Esophagus muscularis mucosa (tissue), 4 donors: ENCODE measurements around the gene TM9SF2. TPM values are rescaled to one million over a fixed set of nuclear protein-coding genes. Genes with fewer than 3 reads are reported as not detected.
"Not testable (repeated sequence)": the region's sequence is repeated elsewhere in the genome, so short reads cannot be mapped to it uniquely, and the experiment has no call there.

Experiments
- DNase-seq: peaks from one replicate; pipeline ENCODE4 v3.0.0-alpha.2; 2017; ENCODE audit errors: extremely low spot score
- H3K27ac ChIP-seq, 4 donors: fragments of 200-600 bp; sonication (generic); replicated peaks in 1 of 4; 1 replicate in 3 of 4; 2 replicates in 1 of 4; pipeline ENCODE4 v1.5.1; 2016 to 2019; ENCODE audit warnings: mild to moderate bottlenecking in 1 of 4
- H3K27me3 ChIP-seq, 4 donors: fragments of 200-600 bp; sonication (generic); one replicate each; pipeline versions ENCODE4 v1.5.1 to v1.6.0; 2016 to 2019
- H3K36me3 ChIP-seq, 4 donors: fragments of 200-600 bp; sonication (generic); one replicate each; pipeline ENCODE4 v1.5.1; 2016 to 2019
- H3K4me1 ChIP-seq, 4 donors: fragments of 200-600 bp; sonication (generic); one replicate each; pipeline ENCODE4 v1.5.1; 2016 to 2019
- H3K4me3 ChIP-seq, 4 donors: fragments of 200-600 bp; sonication (generic); 1 replicate in 2 of 4; 2 replicates in 2 of 4; pipeline ENCODE4 v1.5.1; 2016 to 2019; ENCODE audit warnings: mild to moderate bottlenecking in 4 of 4, moderate library complexity in 1 of 4
- H3K9me3 ChIP-seq, 4 donors: fragments of 200-600 bp; sonication (generic); 1 replicate in 3 of 4; 2 replicates in 1 of 4; pipeline ENCODE4 v1.5.1; 2016 to 2019
- EP300 ChIP-seq: sonication (generic); formaldehyde crosslinking; IDR thresholded peaks from one replicate; pipeline ENCODE4 v1.6.1; 2017; ENCODE audit warnings: antibody characterized with exemption
- POLR2A ChIP-seq: fragments of 450-650 bp; IDR thresholded peaks from one replicate; pipeline ENCODE4 v1.6.1; 2017; ENCODE audit warnings: antibody characterized with exemption, moderate library complexity, mild to moderate bottlenecking, low read depth
- POLR2AphosphoS5 ChIP-seq, 2 donors: sonication (generic); formaldehyde crosslinking; IDR thresholded peaks; one replicate each; pipeline ENCODE4 v1.6.1; 2017; ENCODE audit warnings: antibody characterized with exemption in 2 of 2
- WGBS: methylation state at CpG from one replicate; pipeline ENCODE4 v1.1.5; 2018; 5-methylcytosine and 5-hydroxymethylcytosine counted together
- intact Hi-C: fragments of 100-400 bp; cut with DNase I; formaldehyde crosslinking; loops from one replicate; pipeline ENCODE4 v1.15.1; 2023
- total RNA-seq, 4 donors: library from RNA; depleted of rRNA; stranded (reverse); fragments of >200 nt; gene quantifications; one replicate each; pipeline versions ENCODE4 v1.1.0 to v1.2.1, GENCODE V29; 2016
- TF ChIP-seq, protein P1 (sequence below), 3 experiments: fragments of 200-600 bp in 2 of 3; fragments of 450-650 bp in 1 of 3; sonication (generic) in 2 of 3; IDR thresholded peaks; one replicate each; pipeline ENCODE4 v1.5.1; 2017 to 2019; ENCODE audit warnings: antibody characterized with exemption in 3 of 3, mild to moderate bottlenecking in 2 of 3, moderate library complexity in 1 of 3

The TM9SF2 gene
- total RNA-seq, 4 donors from 2014 or later, result 65.6 to 86.9 (median 71.8) TPM

DNA sequence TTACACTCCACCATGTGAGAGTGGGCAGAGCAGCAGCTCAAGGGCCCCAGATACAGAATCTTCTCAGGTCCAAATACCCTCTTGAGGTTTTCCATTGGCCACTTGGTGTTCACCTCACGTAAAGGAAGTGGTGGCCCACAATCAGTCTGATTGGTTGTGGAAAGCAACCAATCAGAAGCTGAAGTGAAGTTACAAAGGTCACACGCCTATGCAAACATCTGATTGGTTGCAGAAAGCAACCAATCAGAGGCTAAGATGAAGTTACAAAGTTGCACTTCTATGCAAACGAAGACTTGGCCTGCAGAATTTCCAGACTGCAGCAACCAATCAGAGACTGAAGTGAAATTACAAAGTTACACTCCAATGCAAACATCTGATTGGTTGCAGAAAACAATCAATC, 14.3 kb upstream of the TM9SF2 start:
- intact Hi-C loops, result no loop called here
- H3K27ac ChIP-seq, result no peak overlapping the region
- TF ChIP-seq, protein P1, sequence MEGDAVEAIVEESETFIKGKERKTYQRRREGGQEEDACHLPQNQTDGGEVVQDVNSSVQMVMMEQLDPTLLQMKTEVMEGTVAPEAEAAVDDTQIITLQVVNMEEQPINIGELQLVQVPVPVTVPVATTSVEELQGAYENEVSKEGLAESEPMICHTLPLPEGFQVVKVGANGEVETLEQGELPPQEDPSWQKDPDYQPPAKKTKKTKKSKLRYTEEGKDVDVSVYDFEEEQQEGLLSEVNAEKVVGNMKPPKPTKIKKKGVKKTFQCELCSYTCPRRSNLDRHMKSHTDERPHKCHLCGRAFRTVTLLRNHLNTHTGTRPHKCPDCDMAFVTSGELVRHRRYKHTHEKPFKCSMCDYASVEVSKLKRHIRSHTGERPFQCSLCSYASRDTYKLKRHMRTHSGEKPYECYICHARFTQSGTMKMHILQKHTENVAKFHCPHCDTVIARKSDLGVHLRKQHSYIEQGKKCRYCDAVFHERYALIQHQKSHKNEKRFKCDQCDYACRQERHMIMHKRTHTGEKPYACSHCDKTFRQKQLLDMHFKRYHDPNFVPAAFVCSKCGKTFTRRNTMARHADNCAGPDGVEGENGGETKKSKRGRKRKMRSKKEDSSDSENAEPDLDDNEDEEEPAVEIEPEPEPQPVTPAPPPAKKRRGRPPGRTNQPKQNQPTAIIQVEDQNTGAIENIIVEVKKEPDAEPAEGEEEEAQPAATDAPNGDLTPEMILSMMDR (IDR thresholded peaks at IDR 0.05), result no peak
- H3K27me3 ChIP-seq, result no peaks in the 10 kb centered on the region
- no peaks in the 10 kb centered on the region for H3K9me3 ChIP-seq
- no peak for DNase-seq
- H3K4me3 ChIP-seq, result no peak overlapping the region
- WGBS, result 90% methylated on average over 3 of the region's 3 CpGs
- no peaks in the 10 kb centered on the region for H3K4me1 ChIP-seq
- H3K36me3 ChIP-seq, result no peaks in the 10 kb centered on the region

DNA sequence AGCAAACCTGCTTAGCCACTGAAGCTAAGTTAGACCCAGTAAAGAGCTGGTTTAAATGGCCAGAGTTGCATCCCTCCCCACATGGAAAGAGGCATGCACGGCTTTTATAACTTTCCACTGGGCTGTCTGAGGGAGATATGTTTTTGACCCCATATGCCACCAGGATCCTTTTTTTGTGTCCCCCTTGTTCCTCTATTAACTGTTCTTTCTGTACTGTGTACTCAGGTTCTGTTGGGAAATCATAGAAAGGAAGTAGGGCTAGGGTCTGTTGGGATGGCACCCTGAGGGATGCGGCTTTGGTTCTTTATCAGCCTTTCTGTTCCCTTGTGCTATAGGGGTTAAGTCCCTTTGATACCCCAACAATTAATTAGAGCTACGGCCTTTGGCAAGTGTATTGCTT, 12.2 kb upstream of the TM9SF2 start:
- TF ChIP-seq, protein P1 (IDR thresholded peaks at IDR 0.05), result no peak
- TF ChIP-seq POLR2AphosphoS5 (IDR thresholded peaks at IDR 0.05) (no peak), EP300 (no peak), POLR2A (no peak)
- Histone ChIP-seq H3K36me3 (no peaks in the 10 kb centered on the region), H3K4me3 (no peak overlapping the region), H3K4me1 (no peaks in the 10 kb centered on the region), H3K27me3 (no peaks in the 10 kb centered on the region), H3K9me3 (no peaks in the 10 kb centered on the region), H3K27ac (no peak overlapping the region)
- no peak for DNase-seq
- WGBS, result 72% methylated on average over 3 of the region's 3 CpGs
- intact Hi-C loops, result no loop called here

DNA sequence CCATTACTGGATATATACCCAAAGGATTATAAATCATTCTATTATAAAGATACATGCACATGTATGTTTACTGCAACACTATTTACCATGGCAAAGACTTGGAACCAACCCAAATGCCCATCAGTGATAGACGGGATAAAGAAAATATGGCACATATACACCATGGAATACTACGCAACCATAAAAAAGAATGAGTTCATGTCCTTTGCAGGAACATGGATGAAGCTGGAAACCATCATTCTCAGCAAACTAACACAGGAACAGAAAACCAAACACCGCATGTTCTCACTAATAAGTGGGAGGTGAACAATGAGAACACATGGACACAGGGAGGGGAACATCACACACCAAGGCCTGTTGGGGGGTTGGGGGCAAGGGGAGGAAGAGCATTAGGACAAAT, 9.5 kb upstream of the TM9SF2 start:
- H3K27ac ChIP-seq, H3K36me3 ChIP-seq, H3K4me3 ChIP-seq, H3K27me3 ChIP-seq, intact Hi-C loops, DNase-seq, H3K9me3 ChIP-seq: not testable (repeated sequence)
- peaks cover 6 to 12% (median 8%) of the 10 kb centered on the region in 4 donors for H3K4me1 ChIP-seq
- 98% methylated on average over 3 of the region's 3 CpGs for WGBS

DNA sequence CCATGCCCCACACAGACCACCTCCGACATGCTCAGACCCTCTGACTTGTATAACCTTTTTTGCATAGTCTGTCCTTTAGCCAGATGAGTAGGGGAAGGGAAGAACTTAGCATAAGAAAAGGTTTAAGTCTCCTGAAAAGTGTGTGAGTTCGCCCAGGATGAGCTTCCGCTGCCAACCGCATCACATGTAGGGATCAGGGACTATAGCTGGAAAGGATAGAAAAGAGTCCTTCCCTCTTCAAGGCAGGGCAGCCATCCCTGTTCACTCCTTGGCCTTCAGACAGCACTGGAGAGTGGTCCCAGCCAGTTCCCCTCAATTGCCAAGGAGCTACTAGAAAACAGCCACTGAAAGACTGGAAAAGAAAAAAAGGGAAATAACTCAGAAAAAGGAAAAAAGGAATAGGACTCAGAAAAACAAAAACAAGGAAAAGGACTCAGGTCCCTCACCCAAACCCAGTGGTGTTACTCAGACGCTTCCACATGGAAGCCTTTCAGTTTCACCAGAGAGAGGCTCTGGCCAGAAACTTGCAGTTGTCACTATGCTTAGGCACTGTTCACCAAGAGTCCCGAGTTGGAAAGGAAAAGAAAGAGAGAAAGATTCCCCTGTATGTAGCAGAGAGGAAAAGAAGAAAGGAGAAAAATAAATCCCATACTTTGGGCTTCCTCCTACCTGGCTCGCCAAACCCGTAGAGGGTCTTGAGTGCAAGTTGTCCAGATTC, 5.6 kb upstream of the TM9SF2 start:
- TF ChIP-seq EP300 (no peak), POLR2A (no peak)
- TF ChIP-seq, protein P1 (IDR thresholded peaks at IDR 0.05), result no peak
- no peaks in the 10 kb centered on the region for H3K27me3 ChIP-seq
- no peaks in the 10 kb centered on the region for H3K9me3 ChIP-seq
- H3K36me3 ChIP-seq, result no peaks in the 10 kb centered on the region
- 77% methylated on average over 8 of the region's 8 CpGs for WGBS
- H3K4me1 ChIP-seq, result peaks cover 28 to 40% (median 30%) of the 10 kb centered on the region in 4 donors
- peak overlapping the region; percentile 59 to 89 (median 71) for H3K27ac ChIP-seq
- H3K4me3 ChIP-seq, result peak overlapping the region; percentile 30 to 54 (median 42)
- intact Hi-C loops, result loop anchor here (5.0 kb wide), 1 partner anchor 112 kb away; the partner anchor contains the start of gene CLYBL
- no peak for DNase-seq

DNA sequence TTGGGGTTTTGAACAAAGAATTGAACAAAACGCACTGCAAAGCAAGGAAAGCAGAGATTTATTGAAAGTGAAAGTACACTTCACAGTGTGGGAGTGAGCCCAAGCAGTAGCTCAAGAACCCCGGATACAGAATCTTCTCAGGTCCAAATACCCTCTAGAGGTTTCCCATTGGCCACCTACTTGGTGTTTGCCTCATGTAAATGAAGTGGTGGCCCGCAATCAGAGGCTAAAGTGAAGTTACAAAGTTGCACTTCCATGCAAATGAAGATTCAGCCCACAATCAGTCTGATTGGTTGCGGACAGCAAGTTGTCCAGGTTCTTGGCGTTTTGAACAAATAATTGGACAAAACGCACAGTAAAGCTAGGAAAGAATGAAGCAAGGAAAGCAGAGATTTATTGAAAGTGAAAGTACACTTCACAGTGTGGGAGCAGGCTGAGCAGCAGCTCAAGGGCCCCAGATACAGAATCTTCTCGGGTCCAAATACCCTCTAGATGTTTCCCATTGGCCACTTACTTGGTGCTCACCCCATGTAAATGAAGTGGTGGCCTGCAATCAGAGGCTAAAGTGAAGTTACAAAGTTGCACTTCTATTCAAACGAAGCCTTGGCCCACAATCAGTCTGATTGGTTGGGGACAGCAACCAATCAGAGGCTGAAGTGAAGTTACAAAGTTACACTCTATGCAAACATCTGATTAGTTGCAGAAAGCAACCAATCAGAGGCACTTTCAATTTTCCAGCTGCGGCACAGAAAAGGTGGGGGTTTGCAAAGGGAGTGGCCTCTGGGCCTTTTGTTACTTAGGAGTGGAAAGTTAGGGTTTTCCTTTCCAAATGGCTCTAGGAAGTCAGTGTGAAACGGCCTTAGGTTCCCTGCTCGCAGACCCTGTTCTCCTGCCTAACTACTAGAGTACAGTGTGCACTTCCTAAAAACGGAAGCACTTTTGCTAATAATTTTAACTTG, 4.8 kb upstream of the TM9SF2 start:
- peak overlapping the region; percentile 30 to 54 (median 42) for H3K4me3 ChIP-seq
- H3K36me3 ChIP-seq, result no peaks in the 10 kb centered on the region
- 60% methylated on average over 12 of the region's 12 CpGs for WGBS
- no peak for DNase-seq
- no peaks in the 10 kb centered on the region for H3K9me3 ChIP-seq
- TF ChIP-seq POLR2A, result no peak
- TF ChIP-seq POLR2AphosphoS5 (IDR thresholded peaks at IDR 0.05), result peak; percentile 30 to 31
- peak overlapping the region; percentile 59 to 89 (median 71) for H3K27ac ChIP-seq
- H3K4me1 ChIP-seq, result peaks cover 30 to 43% (median 33%) of the 10 kb centered on the region in 4 donors
- intact Hi-C loops, result loop anchor here (5.0 kb wide), 1 partner anchor 111 kb away; the partner anchor contains the start of gene CLYBL
- no peaks in the 10 kb centered on the region for H3K27me3 ChIP-seq
